WTC11 (cell line): ENCODE measurements around the gene SIGMAR1. TPM values are rescaled to one million over a fixed set of nuclear protein-coding genes. Genes with fewer than 3 reads are reported as not detected.
A peak's percentile ranks its signal among the peaks of the same experiment; 100 is the strongest.

Experiments
- ATAC-seq: fragments of 200-7000 bp; cut with Tn5 transposase; 2 replicates; pipeline ENCODE4 v1.10.0; 2021; ENCODE audit warnings: mild to moderate bottlenecking, moderate library complexity
- CTCF ChIA-PET: fragments of 300-600 bp; sonication (Branson Sonifier 250); formaldehyde crosslinking; loops from one replicate; lab custom pipeline; 2021; ENCODE audit warnings: antibody characterized with exemption; lab: Charles Lee
- POLR2A ChIA-PET: fragments of 350-600 bp; sonication (Branson Sonifier 250); formaldehyde crosslinking; loops from one replicate; lab custom pipeline; 2021; ENCODE audit warnings: antibody characterized with exemption; lab: Charles Lee
- DNase-seq: peaks from one replicate; pipeline ENCODE4 v3.0.0; 2021; ENCODE audit warnings: low spot score
- H3K27ac Mint-ChIP-seq: 2 replicates; pipeline ENCODE4 v1.8.0; 2021; ENCODE audit warnings: mixed read lengths
- H3K27me3 Mint-ChIP-seq: 2 replicates; pipeline ENCODE4 v1.8.0; 2021; ENCODE audit warnings: low read depth, mild to moderate bottlenecking, moderate library complexity, mixed read lengths
- H3K36me3 Mint-ChIP-seq: 2 replicates; pipeline ENCODE4 v1.8.0; 2021; ENCODE audit warnings: mixed read lengths
- H3K4me1 Mint-ChIP-seq: 2 replicates; pipeline ENCODE4 v1.8.0; 2022; ENCODE audit warnings: mixed read lengths
- H3K4me3 Mint-ChIP-seq: 2 replicates; pipeline ENCODE4 v1.8.0; 2021; ENCODE audit warnings: mild to moderate bottlenecking, moderate library complexity, mixed read lengths
- H3K9me3 Mint-ChIP-seq: 2 replicates; pipeline ENCODE4 v1.8.0; 2021; ENCODE audit warnings: mixed read lengths
- CTCF ChIP-seq: fragments of 200-600 bp; IDR thresholded peaks from 2 replicates; pipeline ENCODE4 v1.8.0; 2022; ENCODE audit warnings: antibody characterized with exemption
- FOXP1 ChIP-seq: sonication (generic); formaldehyde crosslinking; IDR thresholded peaks from 2 replicates; pipeline ENCODE4 v1.8.0; 2022; ENCODE audit warnings: missing genetic modification reagents, mild to moderate bottlenecking, moderate library complexity, borderline replicate concordance
- IRF2 ChIP-seq: sonication (generic); formaldehyde crosslinking; IDR thresholded peaks from 2 replicates; pipeline ENCODE4 v1.8.0; 2022; ENCODE audit warnings: low read depth, missing genetic modification reagents, borderline replicate concordance
- MXD4 ChIP-seq: fragments of 250-450 bp; sonication (Bioruptor Pico); IDR thresholded peaks from 2 replicates; pipeline ENCODE4 v1.8.0; 2021; ENCODE audit warnings: mild to moderate bottlenecking, moderate library complexity, borderline replicate concordance
- NFE2L1 ChIP-seq: sonication (generic); formaldehyde crosslinking; IDR thresholded peaks from 2 replicates; pipeline ENCODE4 v1.8.1; 2023; ENCODE audit warnings: missing genetic modification reagents
- OVOL2 ChIP-seq: fragments of 250-450 bp; sonication (Bioruptor Pico); IDR thresholded peaks from 2 replicates; pipeline ENCODE4 v1.9.0; 2021; ENCODE audit warnings: mild to moderate bottlenecking, borderline replicate concordance
- STAT6 ChIP-seq: sonication (generic); formaldehyde crosslinking; conservative IDR thresholded peaks from 2 replicates; pipeline ENCODE4 v1.8.1; 2023; ENCODE audit warnings: mild to moderate bottlenecking, low read depth, missing genetic modification reagents, moderate library complexity
- TP53 ChIP-seq: sonication (generic); formaldehyde crosslinking; IDR thresholded peaks from 2 replicates; pipeline ENCODE4 v1.8.1; 2023; ENCODE audit warnings: mild to moderate bottlenecking, missing genetic modification reagents
- ZNF396 ChIP-seq: fragments of 250-450 bp; sonication (Bioruptor Pico); IDR thresholded peaks from 2 replicates; pipeline ENCODE4 v1.8.0; 2021; ENCODE audit warnings: mild to moderate bottlenecking, moderate library complexity, borderline replicate concordance
- ZNF512 ChIP-seq: sonication (generic); formaldehyde crosslinking; IDR thresholded peaks from 2 replicates; pipeline ENCODE4 v1.8.1; 2022; ENCODE audit warnings: missing genetic modification reagents, borderline replicate concordance
- total RNA-seq: library from RNA; stranded (reverse); gene quantifications from 3 replicates; pipeline ENCODE4 v1.2.3, GENCODE V29; 2021
- TF ChIP-seq, protein P1 (sequence below): fragments of 250-450 bp; sonication (Bioruptor Pico); IDR thresholded peaks from 2 replicates; pipeline ENCODE4 v1.9.0; 2021; ENCODE audit warnings: moderate library complexity, mild to moderate bottlenecking, inconsistent platforms, borderline replicate concordance
- TF ChIP-seq, protein P2 (sequence below): sonication (generic); formaldehyde crosslinking; IDR thresholded peaks from 2 replicates; pipeline ENCODE4 v1.8.1; 2022; ENCODE audit warnings: mild to moderate bottlenecking, missing genetic modification reagents, moderate library complexity, borderline replicate concordance

The SIGMAR1 gene
- total RNA-seq, 1 experiment from 2014 or later: 108 TPM

GRCh38 chr9:34592895-34593601, 44.5 kb downstream of the SIGMAR1 start (continued):
- no peak for TF ChIP-seq ZNF512 (CRISPR knock-in tag)
- no peak for TF ChIP-seq NFE2L1
- TF ChIP-seq, protein P1, sequence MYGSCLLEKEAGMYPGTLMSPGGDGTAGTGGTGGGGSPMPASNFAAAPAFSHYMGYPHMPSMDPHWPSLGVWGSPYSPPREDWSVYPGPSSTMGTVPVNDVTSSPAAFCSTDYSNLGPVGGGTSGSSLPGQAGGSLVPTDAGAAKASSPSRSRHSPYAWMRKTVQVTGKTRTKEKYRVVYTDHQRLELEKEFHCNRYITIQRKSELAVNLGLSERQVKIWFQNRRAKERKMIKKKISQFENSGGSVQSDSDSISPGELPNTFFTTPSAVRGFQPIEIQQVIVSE (CRISPR knock-in tag): no peak
- no peak for TF ChIP-seq OVOL2 (CRISPR knock-in tag)
- no peak for TF ChIP-seq STAT6 (CRISPR knock-in tag)
- TF ChIP-seq, protein P2, sequence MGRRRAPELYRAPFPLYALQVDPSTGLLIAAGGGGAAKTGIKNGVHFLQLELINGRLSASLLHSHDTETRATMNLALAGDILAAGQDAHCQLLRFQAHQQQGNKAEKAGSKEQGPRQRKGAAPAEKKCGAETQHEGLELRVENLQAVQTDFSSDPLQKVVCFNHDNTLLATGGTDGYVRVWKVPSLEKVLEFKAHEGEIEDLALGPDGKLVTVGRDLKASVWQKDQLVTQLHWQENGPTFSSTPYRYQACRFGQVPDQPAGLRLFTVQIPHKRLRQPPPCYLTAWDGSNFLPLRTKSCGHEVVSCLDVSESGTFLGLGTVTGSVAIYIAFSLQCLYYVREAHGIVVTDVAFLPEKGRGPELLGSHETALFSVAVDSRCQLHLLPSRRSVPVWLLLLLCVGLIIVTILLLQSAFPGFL (CRISPR knock-in tag): no peak
- no peak for TF ChIP-seq MXD4
- TF ChIP-seq FOXP1: no peak
- no peak for TF ChIP-seq IRF2 (CRISPR knock-in tag)

GRCh38 chr9:34591917-34592866, 45.4 kb downstream of the SIGMAR1 start:
- no peaks in the 10 kb centered on the region for H3K9me3 Mint-ChIP-seq
- H3K27ac Mint-ChIP-seq: no peak overlapping the region
- DNase-seq (no peak), ATAC-seq (no peak)
- peak overlapping the region; percentile 41 for H3K4me3 Mint-ChIP-seq
- peaks cover 70% of the 10 kb centered on the region for H3K27me3 Mint-ChIP-seq
- no peaks in the 10 kb centered on the region for H3K36me3 Mint-ChIP-seq
- ChIA-PET POLR2A (interaction anchor here (0.6 to 1.2 kb wide), 5 partner anchors 9 to 215 kb away, joined by 3 to 6 read pairs (median 3); no protein-coding TSS in a partner anchor), CTCF (interaction anchor here (0.6 to 4.1 kb wide), 54 partner anchors 8 to 1198 kb away, joined by 3 to 192 read pairs (median 6); partner anchors contain the start of genes ARID3C, DCTN3, ENHO and FAM219A)
- TF ChIP-seq CTCF (peak; percentile 22), ZNF396 (no peak), TP53 (CRISPR knock-in tag) (0 out of 2 replicates have a peak, but pooled peaks have one; percentile 2)
- TF ChIP-seq, all 79 proteins: peak for 2
- peaks cover 27% of the 10 kb centered on the region for H3K4me1 Mint-ChIP-seq
